Activated T-helper 1 cell treated with anti-CD3 and anti-CD28 coated beads, Interleukin-12 subunit alpha, Interleukin-12 subunit beta, Interleukin-2, Interleukin-4 antibody, amounts not matched to agents 30 ng/mL and 10 ng/mL and 1 ng/mL, durations not matched to agents 14 hours and 24 hours and 36 hours (primary cell): ENCODE results near the gene AJM1. TPM values are rescaled to one million over a fixed set of nuclear protein-coding genes. Genes with fewer than 3 reads are reported as not detected.

Source experiments
- total RNA-seq: library from RNA; stranded (reverse); gene quantifications from 2 replicates; pipeline ENCODE4 v1.2.3, GENCODE V29; 2022

Gene AJM1
- total RNA-seq, 1 donor from 2014 or later, result 5.8 TPM

Other genes with a start within 250 kb of the AJM1 start
- gene EGFL7, start 179.6 kb upstream of the AJM1 start, total RNA-seq, result 2.4 and 2.5 TPM in 2 replicates
- gene AGPAT2, start 155.0 kb upstream of the AJM1 start, total RNA-seq, result 24.7 and 25.0 TPM in 2 replicates
- gene DIPK1B, start 129.9 kb upstream of the AJM1 start, total RNA-seq, result 0.47 and 0.88 TPM in 2 replicates
- 0.39 and 0.59 TPM in 2 replicates for gene LCN10, start 99.5 kb upstream of the AJM1 start, total RNA-seq
- not detected in 2 replicates for gene LCN6, start 94.0 kb upstream of the AJM1 start, total RNA-seq
- gene LCN8, start 84.2 kb upstream of the AJM1 start, total RNA-seq, result not detected in 2 replicates
- gene LCN15, start 78.0 kb upstream of the AJM1 start, total RNA-seq, result not detected in 2 replicates
- gene TMEM141, start 51.1 kb upstream of the AJM1 start, total RNA-seq, result 37.2 and 39.0 TPM in 2 replicates
- gene CCDC183, start 46.1 kb upstream of the AJM1 start, total RNA-seq, result 0.52 TPM in 1 of 2 replicates, not detected in the other
- gene RABL6, start 34.5 kb upstream of the AJM1 start, total RNA-seq, result 109 and 114 TPM in 2 replicates
- gene PHPT1, start 6.9 kb downstream of the AJM1 start, total RNA-seq, result 134 and 139 TPM in 2 replicates
- 18.2 and 23.6 TPM in 2 replicates for gene MAMDC4, start 9.9 kb downstream of the AJM1 start, total RNA-seq
- 410 and 418 TPM in 2 replicates for gene EDF1, start 23.8 kb downstream of the AJM1 start, total RNA-seq
- 67.4 and 76.3 TPM in 2 replicates for gene TRAF2, start 44.0 kb downstream of the AJM1 start, total RNA-seq
- gene FBXW5, start 102.3 kb downstream of the AJM1 start, total RNA-seq, result 92.5 and 96.2 TPM in 2 replicates
- gene C8G, start 102.8 kb downstream of the AJM1 start, total RNA-seq, result 0.56 and 1.5 TPM in 2 replicates
- 1.8 and 1.9 TPM in 2 replicates for gene LCN12, start 109.8 kb downstream of the AJM1 start, total RNA-seq
- gene PTGDS, start 135.0 kb downstream of the AJM1 start, total RNA-seq, result 0.36 TPM in 1 of 2 replicates, not detected in the other
- not detected in 2 replicates for gene LCNL1, start 140.5 kb downstream of the AJM1 start, total RNA-seq
- gene PAXX, start 149.9 kb downstream of the AJM1 start, total RNA-seq, result 79.4 and 84.5 TPM in 2 replicates
- gene CLIC3, start 154.1 kb downstream of the AJM1 start, total RNA-seq, result not detected in 2 replicates
- gene ABCA2, start 185.8 kb downstream of the AJM1 start, total RNA-seq, result 25.7 and 26.9 TPM in 2 replicates
- 0.16 and 0.22 TPM in 2 replicates for gene FUT7, start 189.6 kb downstream of the AJM1 start, total RNA-seq
- 78.2 and 80.1 TPM in 2 replicates for gene NPDC1, start 203.7 kb downstream of the AJM1 start, total RNA-seq
- gene ENTPD2, start 211.6 kb downstream of the AJM1 start, total RNA-seq, result not detected in 2 replicates
- 23.9 and 25.1 TPM in 2 replicates for gene SAPCD2, start 228.1 kb downstream of the AJM1 start, total RNA-seq
- gene UAP1L1, start 235.0 kb downstream of the AJM1 start, total RNA-seq, result 13.9 and 14.9 TPM in 2 replicates
- 48.1 and 53.6 TPM in 2 replicates for gene MAN1B1, start 244.5 kb downstream of the AJM1 start, total RNA-seq